ENCODE measurements around the gene NDRG3.
"Not testable (repeated sequence)": the region's sequence is repeated elsewhere in the genome, so short reads cannot be mapped to it uniquely, and the experiment has no call there.

NDRG3 gene

DNA sequence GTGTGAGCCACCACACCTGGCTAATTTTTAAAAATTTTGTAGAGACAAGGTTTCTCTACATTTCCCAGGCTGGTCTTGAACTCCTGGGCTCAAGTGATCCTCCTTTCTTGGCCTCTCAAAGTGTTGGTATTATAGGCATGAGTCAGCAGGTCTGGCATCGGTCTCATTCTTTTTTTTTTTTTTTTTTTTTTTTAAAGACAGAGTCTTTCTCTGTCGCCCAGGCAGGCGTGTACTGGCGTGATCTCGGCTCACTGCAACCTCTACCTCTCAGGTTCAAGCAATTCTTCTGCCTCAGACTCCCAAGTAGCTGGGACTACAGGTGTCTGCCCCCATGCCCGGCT lies 137.5 kb downstream of the NDRG3 start:
- not testable (repeated sequence) for DNase-seq (ENCODE audit: low spot score); FAIRE-seq

DNA sequence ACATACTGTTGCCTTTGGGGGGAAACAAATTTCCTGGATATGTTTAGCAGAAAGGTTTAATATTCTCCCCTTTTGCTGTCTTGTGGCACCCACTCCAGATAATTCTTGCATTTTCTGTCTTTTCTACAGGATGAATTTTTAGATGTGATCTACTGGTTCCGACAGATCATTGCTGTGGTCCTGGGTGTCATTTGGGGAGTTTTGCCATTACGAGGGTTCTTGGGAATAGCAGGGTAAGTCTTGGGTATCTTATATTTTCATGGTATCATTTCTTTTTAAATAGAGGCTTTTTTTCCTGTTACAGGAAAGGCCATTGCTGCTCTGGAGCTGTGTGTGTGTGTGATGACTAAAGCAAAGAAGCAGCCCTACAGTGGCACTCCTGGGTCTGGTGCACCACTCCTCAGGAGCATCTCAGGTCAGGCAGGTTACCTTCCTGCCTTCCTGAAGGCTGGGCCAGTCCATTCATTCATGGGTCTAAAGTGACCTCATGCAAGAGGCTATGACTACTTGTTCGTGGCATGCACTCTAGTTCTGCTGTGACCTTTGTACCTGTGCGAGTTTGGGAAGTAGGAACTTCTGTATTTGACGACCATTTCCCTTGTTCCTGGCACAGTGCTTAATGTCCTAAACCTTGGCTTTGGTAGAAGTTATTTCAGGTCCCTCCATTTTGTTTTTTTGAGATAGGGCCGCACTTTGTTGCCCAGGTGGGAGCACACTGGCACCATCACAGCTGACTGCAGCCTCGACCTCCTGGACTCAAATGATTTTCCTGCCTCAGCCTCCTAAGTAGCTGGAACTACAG lies 138.1 kb downstream of the NDRG3 start:
- DNase-seq (ENCODE audit: low spot score), result peak; percentile 79
- no peak for FAIRE-seq

DNA sequence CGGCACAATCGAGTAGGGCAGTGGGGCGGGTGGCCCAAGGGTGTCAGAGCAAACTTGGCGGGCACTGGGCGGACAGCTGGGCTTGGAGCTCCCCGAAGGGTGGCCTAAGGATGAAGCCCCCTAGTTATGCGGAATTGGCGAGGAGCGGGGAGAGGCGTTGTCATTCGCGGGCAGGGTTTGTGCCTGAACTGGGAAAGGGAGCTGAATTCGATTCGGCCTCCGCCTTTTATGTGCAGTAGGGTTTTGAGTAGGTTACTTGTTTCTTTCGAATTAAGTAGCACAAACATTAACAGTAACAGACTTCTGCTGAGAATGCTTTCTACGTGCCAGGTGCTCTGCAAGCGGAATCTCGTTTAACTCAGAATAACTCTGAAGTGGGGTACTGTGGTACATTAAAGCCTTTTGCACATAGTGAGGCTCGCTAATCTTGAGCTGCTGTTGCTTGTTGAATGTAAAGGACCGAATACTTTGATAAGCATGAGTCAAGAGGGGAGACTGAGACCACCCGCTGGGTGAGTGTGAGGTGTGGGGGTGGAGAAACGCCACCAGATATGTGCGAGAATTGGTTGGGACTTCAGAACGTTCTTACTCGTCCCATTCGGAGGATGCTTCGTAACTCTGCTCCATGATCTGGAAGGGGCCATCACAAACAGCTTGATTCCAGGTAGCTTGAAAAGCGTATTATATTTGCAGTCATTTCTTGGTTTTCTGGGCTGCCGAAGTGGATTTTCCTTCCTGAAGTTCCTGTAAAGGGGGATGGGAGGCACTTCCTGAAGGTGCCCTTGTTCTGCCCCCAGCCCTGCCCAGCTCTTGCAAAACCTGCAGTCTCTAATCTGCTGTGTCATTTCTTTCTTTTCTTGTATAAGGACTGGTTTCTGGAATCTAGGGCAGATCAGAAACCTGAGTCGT lies 139.5 kb downstream of the NDRG3 start:
- DNase-seq (ENCODE audit: low spot score), result peak; percentile 47
- no peak for FAIRE-seq

DNA sequence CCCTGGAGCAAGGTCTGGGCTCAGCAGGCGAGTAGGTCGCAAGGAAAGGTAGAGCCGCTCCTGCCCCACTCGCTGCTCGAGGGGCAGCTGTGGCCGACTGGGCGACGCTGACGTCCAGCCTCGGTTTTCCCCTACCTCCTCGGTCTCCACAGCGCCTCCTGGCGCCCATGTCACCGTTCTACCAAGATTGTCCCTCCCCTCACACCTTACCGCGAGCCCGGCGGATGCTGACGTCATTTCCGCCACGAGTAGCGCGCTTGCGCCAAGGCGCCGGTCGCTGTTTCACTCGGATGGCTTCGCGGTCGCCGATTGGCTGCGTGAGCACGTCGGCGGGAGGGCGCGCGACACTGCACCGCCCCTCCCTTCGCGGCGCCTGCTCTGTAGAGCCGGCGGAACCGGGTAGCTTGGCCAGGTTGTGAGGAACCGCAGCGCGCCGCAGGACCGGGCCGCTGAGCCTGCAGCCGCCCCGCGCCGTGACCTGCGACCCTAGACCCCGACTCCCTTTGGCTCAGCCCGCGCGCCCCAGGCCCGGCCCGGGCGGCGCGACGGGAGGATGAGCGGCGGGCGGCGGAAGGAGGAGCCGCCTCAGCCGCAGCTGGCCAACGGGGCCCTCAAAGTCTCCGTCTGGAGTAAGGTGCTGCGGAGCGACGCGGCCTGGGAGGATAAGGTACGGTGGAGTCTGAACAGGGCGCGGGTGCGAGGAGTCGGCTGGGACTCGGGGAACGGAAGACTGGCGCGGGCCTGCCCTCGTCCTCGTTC lies 140.3 kb downstream of the NDRG3 start, which contains the start of gene RAB5IF:
Gene RAB5IF, plus strand, starts transcription at position 381 of the 759 bp plus-strand sequence. Its CDS starts 173 bp downstream, at position 554.
- peak; percentile 97 for DNase-seq (ENCODE audit: low spot score)
- peak; percentile 85 for FAIRE-seq

DNA sequence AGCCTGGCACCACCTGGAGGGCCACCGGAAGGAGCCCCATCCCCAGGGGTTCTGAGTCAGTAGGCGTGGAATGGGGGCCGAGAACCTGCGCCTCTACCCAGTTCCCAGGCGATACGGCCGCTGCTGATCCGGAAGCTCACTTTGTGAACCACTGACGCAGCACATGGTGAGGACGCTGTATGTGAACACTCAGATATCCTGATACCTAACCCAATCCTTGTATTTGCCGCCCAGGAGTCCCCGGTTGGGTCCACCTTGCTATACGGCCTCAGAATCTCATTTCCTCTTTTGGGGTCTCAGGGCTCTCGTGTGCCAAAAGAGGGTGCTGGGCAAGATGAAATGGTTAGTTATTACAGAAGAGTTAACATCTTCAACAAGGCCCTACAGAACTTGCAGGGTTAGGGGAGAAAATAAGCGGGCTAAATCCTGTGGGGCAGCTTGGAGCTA lies 140.9 kb downstream of the NDRG3 start:
- FAIRE-seq (no peak), DNase-seq (ENCODE audit: low spot score) (peak; percentile 12)

Data from RCC 7860 (cell line).